ENCODE measurements around the gene LUZP1. TPM values are rescaled to one million over a fixed set of nuclear protein-coding genes. Genes with fewer than 3 reads are reported as not detected.

LUZP1 gene
- polyA plus RNA-seq, 1 donor = 14.0 TPM

DNA sequence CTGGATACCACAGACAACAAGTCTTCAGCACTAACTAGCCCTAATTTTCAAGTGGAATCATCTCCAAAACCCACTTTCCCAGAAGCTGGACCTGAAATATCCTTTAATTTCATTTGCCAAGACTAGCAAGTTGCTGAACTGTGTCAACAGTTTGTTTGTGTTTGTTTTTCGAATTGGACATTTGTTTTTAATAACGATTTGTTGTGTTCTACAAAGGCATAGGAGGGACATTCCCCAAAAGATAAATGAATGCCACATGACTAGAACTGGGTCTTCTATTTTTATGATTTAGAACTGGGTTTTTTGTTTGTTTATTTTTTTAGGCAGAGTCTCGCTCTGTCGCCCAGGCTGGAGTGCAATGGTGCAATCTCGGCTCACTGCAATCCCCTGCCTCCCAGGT is 17.9 kb downstream of the LUZP1 start:
- DNase-seq = no peak

- no peak for DNase-seq
These were observed 18.5 kb downstream of the LUZP1 start for GRCh38 chr1:23150125-23150524.

DNA sequence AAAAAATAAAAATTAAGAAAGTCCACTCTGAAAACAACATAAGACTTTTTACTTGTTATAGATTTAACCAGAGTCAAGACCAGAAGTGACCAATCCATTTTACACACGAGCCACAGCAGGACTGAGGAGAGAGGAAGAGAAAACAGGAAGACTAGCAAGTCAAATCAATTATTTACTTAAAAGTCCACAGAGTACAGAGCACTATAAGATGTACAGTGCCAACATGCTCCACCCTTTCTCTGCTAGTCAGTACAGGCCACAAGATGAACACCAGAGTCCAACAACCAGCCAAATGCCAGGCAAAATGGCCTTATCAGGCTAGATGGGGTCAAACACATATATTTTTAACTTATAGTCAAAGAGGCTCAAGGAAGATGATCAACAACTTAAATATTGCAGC is 19.5 kb downstream of the LUZP1 start:
- no peak for DNase-seq

DNA sequence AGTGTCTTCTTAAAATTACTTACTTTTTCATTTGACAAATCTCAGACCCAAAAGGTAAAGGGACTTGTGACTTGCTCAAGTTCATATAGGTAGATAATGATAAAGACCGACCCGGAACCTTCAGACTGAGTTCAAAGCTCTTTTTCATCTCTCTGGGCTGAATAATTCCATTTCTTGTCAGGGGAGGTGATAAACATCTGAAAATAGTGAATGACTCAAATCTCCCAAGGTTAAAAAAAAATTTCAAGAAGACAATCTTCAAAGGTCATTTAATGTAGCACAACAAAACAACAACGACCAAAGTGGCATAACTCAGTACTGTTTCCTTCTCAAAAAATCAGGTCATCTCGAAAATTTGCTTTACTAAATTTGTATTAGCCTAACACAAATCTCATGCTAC is 20.6 kb downstream of the LUZP1 start:
- no peak for DNase-seq

GRCh38 chr1:23140940-23141596 is 27.6 kb downstream of the LUZP1 start:
- no peak for DNase-seq

- DNase-seq = no peak
These were observed 33.4 kb downstream of the LUZP1 start for GRCh38 chr1:23135268-23135667.

- DNase-seq = no peak
These were observed 34.6 kb downstream of the LUZP1 start for GRCh38 chr1:23134055-23134454.

GRCh38 chr1:23133587-23133986 is 35.1 kb downstream of the LUZP1 start:
- no peak for DNase-seq

GRCh38 chr1:23132033-23132432 is 36.6 kb downstream of the LUZP1 start:
- no peak for DNase-seq

- no peak for DNase-seq
These were observed 38.8 kb downstream of the LUZP1 start for GRCh38 chr1:23129846-23130245.

DNA sequence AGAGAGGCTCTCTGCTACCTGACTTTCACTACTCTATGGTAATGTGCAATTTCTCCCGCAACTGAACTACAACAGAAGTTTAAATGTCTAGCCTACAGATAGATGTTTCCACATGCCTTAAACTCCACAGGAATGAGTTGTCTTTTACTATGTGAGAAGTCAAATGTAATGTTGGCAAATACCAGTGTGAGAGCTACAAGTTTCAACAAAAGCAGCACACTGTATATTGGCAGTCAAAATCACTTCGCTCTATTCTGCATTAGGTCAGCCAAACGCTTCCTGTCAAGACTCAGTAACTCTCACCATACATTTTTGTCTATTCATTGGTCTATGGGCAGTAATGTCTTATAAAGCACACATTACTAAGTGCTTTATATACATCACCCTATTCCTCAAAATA is 41.9 kb downstream of the LUZP1 start:
- no peak for DNase-seq

- no peak for DNase-seq
These were observed 42.5 kb downstream of the LUZP1 start for GRCh38 chr1:23126200-23126599.

GRCh38 chr1:23125489-23125888 is 43.2 kb downstream of the LUZP1 start:
- DNase-seq = no peak

DNA sequence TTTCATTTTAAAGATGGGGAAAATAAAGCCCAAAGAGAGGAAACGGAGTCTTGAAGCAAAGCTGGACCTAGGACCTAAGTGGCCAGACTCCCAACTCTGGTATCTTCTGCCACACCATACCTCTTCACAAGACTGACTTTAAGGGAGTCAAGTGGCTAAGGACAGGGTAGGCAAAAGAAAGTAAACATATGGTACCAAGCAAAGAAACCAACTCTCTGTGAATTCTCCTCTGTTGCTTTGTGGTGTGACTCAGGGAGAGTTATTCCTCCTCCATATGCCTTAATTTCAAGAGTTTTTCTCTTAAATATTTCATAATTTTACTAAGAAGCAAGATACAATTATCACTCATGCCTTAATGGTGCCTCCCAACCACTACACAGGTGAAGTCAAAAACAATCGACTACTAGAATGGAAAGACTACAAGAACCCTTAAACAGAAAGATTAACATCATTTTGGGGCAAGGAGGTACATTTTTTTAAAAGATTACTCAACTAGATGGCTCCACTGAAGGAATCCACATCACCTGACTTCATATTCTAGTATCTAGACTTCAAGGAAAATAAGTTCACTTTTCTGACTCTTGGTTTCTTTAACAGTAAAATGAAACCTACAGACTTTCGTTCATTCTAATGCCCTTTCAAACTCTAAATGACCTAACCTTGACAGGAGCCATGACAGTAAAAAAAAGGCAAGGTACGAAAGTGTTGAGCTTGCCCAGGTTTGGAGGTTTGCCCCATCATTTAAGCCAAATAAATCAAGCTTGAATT is 44.2 kb downstream of the LUZP1 start:
- DNase-seq = no peak

DNA sequence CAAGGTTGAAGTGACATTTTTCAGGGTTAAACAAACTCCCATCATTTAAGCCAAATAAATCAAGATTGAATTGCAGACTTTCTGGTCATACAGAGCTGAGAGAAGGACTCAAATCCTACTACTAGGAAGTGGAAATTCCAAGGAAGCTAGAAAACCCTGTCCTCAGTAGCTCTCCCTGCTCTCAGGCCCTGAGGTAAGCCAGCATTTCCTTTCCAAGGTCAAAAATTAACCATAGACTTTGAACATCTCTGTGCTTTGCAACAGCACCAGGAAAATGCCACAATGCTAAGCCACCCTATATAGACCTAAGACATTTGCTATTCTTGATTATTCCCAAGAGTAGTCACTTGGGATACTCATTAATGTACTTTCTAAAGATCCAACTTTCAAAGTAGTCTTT is 45.1 kb downstream of the LUZP1 start:
- no peak for DNase-seq

DNA sequence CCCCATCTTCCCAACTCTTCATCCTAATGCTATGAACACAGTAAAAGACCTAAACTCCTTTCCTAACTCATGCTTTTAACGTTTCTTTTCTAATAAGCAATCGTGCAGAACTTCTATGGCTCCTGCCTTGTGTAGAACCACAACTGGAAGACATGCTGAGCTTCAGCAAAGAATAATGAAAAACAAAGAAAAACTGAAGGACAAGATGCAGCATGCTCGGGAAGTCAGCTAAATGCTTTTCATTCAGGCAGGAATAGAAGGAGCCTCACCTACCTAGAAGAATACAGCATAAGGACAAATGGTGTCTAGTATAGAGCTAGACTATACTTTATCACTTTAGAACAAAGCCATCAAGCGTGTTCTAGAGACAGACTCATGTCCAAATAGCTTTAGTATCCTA is 45.9 kb downstream of the LUZP1 start:
- DNase-seq = no peak

DNA sequence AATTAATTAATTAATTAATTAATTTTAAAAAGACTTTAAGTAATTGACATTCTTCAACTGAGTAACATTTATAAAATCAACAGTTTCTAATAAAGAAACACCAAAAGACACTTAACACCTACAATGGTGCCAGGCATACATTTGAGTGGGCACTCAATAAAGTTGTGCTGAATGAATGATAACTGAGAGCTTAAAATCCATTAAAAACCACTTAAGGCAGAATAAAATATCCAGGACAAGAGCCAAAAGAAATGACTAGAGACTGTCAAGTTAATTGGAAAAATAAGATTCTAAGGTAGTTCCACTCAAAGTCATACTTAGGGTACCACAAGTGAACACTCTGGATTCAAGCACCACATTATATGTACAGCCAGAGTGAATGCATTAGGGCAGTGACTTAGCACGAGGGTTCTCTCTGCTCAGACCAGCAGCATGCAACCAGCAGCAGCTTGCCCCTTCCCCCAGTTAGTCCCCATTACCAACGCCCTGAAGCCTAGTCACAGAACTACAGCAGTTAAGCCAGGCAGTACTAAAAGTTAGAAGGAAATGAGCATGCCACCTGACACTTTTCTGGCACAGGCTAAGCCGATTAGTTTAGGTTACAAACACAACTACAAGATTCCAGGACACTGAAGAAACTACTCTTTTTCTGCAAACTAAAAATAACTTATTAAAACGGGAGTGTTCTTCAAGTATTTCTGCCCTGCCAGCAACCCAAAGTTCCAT is 46.5 kb downstream of the LUZP1 start:
- DNase-seq = peak; percentile 47

GRCh38 chr1:23120383-23120782 is 48.3 kb downstream of the LUZP1 start:
- DNase-seq = no peak

DNA sequence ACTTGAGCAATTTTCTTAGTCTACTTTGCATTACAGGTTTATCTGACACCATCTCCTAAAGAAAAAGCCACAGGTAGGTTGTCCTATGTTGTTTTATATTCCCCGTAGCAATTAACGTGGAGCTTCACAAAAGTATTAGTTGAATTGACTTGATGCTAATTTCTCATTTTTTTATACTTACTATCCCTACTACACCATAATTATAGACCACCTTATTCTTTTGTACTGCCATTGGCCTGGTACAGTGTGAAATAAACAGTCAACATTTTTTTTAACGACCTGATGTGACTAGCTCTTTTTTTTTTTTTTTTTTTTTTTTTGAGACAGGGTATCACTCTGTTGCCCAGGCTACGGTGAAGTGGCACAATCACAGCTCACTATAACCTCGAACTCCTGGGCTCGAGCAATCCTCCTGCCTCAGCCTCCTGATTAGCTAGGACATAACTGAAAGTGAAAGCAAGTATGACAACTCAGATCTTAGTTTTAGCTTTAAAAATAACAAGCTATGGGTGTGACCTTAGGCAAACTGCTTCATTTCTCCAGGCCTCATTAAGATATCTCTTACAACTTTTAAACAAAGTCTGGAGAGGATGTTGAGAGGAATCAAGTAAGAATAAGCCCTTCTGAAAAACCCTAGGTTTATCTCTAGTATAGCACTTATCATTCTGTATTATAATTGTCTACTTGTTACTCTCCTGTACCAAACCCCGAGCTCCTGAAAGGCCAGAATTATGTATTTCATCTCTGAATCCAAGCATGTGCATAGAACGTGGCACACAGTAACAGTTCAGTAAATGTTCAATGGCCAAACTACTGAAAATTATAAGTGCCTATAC is 49.5 kb downstream of the LUZP1 start:
- DNase-seq = no peak

DNA sequence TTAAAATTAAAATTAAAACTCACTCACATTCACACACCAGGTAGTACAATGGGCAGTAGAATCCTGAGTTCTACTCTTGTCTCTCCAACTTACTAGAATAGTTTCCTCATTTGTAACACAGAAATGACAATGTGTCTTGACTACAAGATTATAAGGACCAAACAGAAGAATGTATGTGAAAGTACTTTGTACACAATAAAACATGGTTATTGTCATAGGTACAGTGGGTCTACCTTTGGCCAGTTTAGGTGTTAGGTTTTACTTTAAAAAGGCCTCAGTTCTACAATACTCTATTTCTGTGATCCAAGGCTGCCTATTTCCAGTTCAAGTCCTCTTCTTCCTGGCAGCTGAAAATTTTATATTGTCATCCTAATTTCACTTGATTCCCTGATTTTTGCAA is 50.2 kb downstream of the LUZP1 start:
- DNase-seq = no peak

DNA sequence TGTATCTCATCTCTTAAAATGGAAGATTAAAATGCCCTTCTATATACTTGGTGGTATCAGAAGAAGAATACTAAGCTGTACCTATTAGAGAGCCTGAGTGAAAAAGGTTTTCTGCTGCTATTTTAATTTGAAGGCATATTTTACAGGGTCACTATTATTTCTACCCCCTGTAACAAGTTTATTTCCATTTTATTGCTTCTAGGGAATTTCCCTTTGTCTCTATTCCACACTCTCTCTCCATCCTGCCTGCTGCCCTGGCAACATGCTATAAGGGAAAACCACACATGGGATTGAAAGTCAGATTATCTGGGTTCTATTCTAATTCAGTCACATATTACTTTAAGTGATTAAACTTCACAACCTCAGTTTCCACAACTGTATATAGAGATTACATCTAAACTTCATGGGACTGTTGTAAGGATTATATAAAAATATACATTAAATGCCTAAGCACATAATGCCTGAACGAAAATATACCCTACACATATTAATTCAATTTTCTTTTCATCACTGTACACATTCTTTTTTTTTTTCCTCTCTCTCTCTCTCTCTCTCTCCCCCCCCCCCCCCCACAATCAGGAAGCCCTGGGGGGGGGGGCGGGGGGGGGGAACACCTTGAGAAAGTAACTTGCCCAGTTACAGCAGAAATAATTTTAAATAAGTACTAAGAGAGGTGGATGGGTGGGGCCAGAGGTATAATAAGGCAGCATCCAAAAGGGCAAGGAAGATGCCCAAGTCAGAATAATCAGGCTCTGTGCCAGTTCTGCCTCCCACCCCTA is 51.5 kb downstream of the LUZP1 start:
- DNase-seq = no peak

DNA sequence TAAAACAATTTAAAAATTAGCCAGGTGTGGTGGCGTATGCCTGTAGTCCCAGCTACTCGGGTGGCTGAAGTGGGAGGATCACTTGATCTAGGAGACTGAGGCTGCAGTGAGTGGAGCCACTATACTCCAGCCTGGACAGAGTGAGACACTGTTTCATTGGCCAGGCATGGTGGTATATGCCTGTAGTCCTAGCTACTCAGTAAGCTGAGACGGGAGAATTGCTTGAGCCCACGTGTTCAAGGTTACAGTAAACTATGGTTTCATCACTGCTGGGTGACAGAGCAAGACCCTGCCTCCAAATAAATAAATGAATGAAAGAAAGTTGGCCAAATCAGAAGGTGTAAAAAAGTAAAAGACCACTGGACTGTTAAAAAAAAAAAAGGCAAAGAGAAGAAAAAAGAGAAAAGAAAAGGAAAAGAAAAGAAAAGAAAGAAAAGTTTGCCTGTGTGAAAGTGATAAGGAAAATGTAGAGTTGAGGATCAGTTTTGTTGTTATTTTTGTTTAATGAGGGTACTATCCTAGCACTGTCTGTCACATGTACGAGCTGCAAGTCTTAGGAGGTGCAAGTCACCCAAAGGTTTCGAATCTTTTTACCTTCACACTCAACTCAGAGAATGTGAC is 52.3 kb downstream of the LUZP1 start:
- no peak for DNase-seq
